ENCODE measurements around the gene CHRND. TPM values are rescaled to one million over a fixed set of nuclear protein-coding genes. Genes with fewer than 3 reads are reported as not detected.

CHRND gene
- total RNA-seq = not detected in 2 replicates

DNA sequence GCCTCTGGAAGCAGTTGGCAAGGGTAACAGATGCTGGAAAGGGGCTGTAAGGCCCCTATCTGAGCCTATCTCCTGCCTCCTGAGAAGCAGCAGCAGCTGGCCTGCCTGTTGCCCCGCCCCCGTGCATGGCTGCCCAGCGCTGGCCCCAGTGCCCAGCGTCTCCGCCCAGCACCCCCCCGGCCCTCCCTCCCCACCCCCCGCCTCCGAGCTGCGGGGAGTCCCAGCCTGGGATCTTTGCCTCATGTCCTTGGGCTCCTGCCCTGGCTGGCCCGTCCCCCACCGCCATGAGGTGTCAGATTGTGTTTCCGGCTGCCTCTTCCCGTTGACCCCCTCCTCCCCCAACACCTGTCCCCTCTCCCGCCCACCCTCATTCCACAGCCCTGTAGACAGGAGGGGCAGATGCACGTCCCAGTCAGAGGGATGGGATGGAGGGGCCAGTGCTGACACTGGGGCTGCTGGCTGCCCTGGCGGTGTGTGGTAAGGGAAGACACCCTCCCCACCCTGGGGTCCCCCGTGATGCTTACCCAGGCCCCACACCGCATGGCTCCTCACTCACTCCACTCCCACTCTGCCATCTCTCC, at the start of gene CHRND:
CHRND (plus strand) TSS at position 370 of the 581 bp plus-strand sequence; CDS start at position 426, 56 bp downstream.

DNA sequence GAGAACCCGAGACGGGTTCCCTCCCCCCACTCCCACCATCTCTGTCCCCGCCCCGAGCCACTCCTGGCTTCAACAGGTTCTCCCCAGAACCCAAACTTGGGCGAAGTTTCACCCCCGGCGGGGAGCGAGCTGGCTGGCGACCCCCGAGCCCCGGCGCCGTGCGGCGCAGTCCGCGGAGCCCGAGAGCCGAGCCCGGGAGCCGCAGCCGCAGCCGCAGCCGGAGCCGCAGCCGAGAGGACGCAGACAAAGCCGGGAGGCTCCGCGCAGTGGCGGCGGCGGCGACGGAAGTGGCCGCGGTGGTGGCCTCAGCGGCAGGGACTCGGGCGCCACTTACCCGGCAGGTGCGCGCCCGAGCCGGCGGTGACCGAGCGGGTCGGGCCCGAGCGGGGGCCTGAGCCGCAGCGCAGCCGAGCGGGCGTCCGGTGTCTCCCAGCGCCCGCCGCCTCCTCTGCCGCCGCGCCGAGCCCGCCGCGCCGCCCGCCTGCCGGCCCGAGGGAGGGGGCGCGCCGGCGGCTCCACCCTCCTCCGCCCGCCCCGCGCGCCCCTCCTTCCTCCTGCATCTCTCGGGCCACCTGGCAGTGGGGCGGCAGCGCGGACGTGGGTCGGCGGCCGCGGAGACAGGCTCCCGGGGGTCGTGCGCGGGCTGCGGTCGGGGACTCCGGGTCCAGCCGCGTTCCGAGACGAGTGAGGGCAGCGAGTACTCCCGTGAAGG, 38.4 kb upstream of the CHRND start, which contains the start of gene ECEL1:
ECEL1 (minus strand) TSS at position 450 of the 712 bp plus-strand sequence. CDS start 1,181 bp downstream, outside the sequence.

DNA sequence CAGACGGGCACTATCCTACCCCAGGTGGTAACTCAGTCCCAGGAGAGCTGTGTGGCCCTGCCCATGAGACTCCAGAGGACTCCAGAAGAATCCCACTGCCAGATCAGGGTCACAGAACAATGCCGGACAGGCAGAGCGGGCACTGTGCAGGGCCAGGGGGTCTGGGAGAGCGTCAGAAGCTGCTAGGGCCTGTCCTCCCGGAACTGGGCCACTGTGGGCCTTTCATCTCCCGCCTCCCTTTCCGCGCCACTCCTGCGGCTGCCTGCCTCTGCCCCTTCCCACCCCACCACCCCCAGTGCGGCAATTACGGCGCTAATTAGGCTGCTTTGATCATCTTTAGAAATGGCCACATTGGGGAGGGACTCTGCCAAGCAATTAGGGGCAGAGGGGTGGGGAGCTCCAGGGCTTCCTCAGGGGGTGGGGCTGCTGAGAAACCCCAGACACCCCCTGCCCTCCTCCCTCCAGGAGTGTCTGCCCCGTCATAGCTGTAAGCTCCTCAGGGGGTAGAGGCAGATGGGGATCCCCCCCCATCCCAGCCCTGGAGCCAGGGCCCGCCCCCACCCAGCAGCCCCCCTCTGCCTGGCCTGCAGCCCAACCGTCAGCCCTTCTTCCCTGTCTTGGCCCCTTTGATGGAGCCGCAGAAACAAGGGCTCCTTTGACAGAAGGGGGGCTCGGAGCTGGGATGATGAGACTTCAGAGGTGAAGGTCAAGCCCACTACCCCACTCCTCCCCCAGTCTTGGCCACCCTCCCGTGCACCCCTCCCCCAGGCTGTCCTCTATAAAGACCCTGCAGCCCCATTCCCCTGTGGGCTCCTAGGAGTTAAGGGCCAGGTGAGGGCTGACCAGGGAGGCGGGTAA, 6.2 kb upstream of the CHRND start, which contains the start of gene PRSS56:
PRSS56 (plus strand) TSS at position 808 of the 858 bp plus-strand sequence. CDS start 211 bp downstream, outside the sequence.

DNA sequence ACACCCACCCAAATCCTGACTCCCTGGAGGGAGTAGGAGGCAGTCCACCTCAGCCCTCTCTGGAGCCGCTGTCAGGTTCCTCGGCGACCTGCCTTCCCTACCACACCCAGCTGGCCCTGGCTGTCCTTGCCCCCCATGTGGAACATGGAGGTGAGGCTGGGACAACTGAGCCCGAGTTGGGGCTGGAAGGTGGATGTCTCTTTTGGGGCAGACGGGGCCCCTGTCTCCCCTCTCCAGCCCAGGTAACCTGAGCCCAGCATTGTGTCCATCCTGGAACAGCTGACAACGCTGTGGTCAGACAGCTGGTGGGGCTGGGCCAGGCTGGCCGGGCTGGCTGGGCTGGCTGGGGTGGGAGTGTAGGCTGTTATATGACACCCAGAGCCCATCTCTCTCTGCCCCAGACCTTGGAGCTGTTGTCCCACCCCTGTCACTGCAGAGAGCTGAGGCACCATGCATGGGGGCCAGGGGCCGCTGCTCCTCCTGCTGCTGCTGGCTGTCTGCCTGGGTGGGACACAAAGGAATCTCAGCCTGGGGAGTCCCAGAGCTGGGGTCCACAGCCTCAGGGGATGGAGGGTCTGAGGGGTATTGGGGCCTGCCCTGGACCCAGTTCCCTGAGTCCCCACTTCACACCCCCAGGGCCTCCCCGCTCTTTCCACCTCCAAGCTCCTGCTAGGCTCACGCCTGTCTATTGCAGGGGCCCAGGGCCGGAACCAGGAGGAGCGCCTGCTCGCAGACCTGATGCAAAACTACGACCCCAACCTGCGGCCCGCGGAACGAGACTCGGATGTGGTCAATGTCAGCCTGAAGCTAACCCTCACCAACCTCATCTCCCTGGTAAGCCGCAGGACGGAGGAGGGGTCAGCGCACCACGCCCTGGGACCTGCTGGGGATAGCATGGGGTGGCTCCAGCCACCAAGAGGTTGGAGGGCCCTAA, 13.6 kb downstream of the CHRND start, which contains the start of gene CHRNG:
CHRNG (plus strand) TSS at position 395 of the 934 bp plus-strand sequence; CDS start at position 451, 56 bp downstream.

DNA sequence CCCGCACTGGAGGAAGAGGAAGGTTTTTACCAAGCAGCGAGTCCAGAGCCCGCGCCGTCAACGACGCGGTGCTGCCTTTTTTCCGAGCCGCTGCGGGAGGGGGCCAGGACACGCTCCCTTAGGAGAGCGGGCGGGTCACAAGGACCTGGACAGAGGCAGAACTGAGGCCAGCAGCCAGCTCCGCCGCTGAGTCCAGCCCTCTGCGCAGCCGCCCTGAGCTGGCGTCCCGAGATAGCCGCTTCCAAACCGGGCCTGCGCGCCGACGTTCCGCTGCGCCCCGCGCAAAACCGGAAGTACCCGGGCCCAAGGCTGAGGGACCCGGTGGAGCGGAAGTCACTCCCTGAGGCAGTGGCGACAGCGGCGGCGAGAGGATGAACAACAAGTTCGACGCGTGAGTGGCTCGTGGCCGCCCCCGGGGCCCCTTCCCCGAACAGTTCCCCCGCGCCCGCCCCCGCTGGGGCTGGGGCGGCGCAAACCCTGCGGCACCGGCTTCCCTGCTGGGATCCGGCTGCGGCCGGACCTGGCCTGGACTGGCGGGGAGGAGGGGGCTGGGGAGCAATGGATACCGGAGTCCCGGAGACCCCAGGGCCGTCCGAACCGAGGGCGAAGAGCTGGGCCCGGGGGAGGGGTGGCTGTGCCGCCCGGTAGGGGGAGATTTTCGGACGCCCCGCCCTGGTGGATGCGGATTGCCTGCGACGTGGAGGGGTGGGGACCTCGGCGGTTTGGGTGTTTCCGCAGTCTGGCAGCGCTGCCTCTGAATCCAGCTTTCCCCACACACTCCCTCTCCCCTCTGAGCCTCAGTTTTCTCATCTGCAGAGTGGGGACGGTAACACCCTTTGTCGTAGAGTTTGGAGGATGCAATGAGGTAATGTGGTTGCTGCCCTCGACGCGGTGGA, 24.6 kb downstream of the CHRND start, which contains the start of the genes EIF4E2 and TIGD1:
EIF4E2 (plus strand) TSS at position 336 of the 896 bp plus-strand sequence; CDS start at position 372, 36 bp downstream.
TIGD1 (minus strand) TSS at position 204 of the 896 bp plus-strand sequence. CDS start 675 bp downstream, outside the sequence.

Other genes with a start within 250 kb of the CHRND start
- gene ALPP, start 147.4 kb upstream of the CHRND start, total RNA-seq = not detected in 2 replicates
- gene ALPG, start 119.3 kb upstream of the CHRND start, total RNA-seq = not detected in 2 replicates
- gene ALPI, start 70.0 kb upstream of the CHRND start, total RNA-seq = not detected in 2 replicates
- gene ECEL1, start 38.3 kb upstream of the CHRND start, total RNA-seq = not detected in 2 replicates
- not detected in 2 replicates for gene PRSS56, start 5.8 kb upstream of the CHRND start, total RNA-seq
- not detected in 2 replicates for gene CHRNG, start 13.5 kb downstream of the CHRND start, total RNA-seq
- gene TIGD1, start 24.4 kb downstream of the CHRND start, total RNA-seq = 0.97 and 2.4 TPM in 2 replicates
- gene EIF4E2, start 24.5 kb downstream of the CHRND start, total RNA-seq = 103 TPM in 2 replicates
- gene EFHD1, start 107.4 kb downstream of the CHRND start, total RNA-seq = 0.06 and 0.16 TPM in 2 replicates
- gene GIGYF2, start 171.2 kb downstream of the CHRND start, total RNA-seq = 28.8 and 75.6 TPM in 2 replicates